HG02759 (cell line): ENCODE measurements around the gene SFXN1.
"Not testable (repeated sequence)": the region's sequence is repeated elsewhere in the genome, so short reads cannot be mapped to it uniquely, and the experiment has no call there.

ENCODE experiments used
- ATAC-seq: cut with Tn5 transposase; IDR thresholded peaks from one replicate; pipeline ENCODE4 v1.9.1; 2021; ENCODE audit warnings: mild to moderate bottlenecking, moderate library complexity; ENCODE audit not compliant: unreplicated experiment

The SFXN1 gene

DNA sequence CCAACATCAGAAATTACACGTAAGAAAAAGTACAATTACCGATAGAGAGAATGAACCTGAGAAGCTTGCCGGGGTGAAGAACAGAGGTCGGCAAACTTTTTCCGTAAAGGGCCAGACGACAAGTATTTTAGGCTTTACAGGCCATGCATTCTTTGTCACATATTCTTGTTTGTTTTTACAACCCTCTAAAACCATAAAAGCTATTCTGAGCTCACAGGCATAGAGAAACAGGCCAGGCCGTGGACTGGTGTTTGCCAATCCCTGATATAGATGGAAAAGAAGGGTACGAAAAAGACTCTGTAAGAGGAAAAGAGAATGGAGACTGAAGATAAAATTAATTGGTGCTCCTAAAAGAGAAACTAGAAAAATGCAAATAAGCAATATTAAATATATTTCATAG is 15.4 kb downstream of the SFXN1 start:
- ATAC-seq: no peak

DNA sequence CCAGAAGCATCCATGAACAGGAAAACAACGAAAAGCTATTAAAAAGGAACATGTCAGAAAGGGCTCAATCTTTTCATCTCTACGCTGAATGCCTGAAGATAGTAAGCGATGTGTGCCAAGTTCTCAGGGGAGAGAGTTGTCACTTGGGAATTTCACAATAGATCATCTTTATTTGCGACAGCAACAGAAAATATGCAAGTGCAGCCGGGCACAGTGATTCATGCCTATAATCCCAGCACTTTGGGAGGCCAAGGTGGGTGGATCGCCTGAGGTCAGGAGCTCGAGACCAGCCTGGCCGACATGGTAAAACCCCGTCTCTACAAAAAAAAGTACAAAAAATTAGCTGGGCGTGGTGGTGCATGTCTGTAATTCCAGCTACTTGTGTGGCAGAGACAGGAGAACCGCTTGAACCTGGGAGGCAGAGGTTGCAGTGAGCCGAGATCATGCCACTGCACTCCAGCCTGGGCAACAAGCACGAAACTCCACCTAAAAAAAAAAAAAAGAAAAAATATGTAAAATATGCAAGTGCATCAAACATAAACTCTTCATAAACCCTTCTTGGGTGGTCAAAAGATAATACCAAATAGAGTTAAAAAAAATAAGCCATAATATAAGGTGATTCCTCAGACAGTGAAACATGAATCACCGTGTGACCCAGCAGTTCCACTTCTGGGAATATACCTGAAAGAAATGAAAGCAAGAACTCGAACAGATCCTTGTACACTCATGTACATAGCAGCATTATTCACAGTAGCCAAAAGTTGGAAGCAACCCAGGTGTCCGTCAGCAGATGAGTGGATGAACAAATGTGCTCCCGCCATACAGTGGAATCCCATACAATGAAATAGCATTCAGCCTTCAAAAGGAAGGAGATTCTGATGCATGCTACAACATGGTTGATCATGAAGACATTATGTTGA is 16.2 kb downstream of the SFXN1 start:
- ATAC-seq: no peak

DNA sequence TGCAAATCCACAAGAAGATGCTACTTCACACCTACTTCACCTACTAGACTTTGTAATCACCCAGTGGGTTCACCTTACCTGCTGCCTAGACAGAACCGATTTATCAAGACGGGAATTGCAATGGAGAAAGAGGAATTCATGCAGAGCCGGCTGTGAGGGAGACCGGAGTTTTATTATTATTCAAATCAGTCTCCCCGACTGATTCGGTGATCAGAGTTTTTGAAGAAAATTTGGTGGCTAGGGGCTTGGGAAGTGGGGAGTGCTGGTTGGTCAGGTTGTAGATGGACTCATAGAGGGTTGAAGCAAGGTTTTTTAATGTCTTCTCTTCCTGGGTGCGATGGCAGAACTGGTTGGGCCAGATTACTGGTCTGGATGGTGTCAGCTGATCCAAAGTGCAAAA is 23.4 kb downstream of the SFXN1 start:
- no peak for ATAC-seq

DNA sequence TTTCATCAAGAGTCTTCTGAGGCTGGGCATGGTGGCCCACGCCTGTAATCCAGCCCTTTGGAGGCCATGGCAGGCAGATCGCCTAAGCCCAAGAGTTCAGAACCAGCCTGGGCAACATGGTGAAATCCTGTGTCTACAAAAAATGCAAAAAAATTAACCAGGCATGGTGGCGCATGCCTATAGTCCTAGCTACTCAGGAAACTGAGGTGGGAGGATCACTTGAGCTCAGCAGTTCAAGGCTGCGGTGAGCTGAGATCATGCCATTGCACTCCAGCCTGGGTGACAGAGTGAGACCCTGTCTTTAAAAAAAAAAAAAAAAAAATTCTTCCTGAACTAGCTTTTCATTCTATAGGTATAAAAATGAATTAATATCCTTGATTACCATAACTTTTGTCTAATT is 29.3 kb downstream of the SFXN1 start:
- ATAC-seq: not testable (repeated sequence)

DNA sequence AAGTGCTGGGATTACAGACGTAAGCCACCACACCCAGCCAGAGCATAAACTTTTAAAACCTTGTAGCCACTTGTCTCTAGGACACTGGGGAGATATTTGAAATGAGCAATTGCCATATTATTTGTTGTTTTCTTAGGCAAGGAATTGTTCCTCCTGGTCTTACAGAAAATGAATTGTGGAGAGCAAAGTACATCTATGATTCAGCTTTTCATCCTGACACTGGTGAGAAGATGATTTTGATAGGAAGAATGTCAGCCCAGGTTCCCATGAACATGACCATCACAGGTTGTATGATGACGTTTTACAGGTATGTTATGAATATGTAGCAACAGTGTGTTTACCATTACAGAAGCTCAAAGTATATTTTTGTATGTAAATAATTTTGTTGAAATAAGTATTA is 30.5 kb downstream of the SFXN1 start:
- ATAC-seq: no peak

DNA sequence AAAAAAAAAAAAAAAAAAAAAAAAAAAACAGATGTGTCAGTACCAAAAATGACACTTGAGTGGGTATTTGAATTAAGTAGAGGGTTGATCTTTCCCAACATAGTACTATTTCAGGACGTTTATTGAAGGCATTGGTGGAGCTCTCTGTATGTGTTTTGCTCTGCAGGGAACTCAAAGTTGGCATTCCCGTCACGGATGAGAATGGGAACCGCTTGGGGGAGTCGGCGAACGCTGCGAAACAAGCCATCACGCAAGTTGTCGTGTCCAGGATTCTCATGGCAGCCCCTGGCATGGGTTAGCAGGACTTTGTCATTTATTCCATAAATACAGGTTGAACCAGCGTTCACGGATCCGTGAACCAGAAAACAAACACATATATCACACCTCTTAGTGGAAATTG is 34.9 kb downstream of the SFXN1 start:
- no peak for ATAC-seq

DNA sequence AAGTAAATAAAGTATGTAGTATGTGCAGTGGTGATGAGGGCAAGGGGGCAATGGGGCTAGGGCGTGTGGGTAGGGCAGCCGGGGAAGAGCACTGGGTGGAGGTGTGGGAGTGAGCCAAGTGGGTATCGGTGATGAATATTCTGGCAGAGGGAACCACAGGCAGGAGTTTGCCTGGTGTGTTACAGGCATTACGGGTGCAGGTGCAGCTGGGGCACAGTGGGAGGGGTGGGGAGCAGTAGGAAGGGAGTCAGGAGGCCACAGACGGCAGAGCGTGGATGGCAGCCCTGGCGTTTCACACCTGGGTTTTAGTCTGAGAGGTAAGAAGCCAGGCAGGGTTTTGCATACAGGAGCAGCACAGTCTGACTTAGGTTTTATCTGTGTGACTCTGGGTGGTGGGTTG is 35.4 kb downstream of the SFXN1 start:
- ATAC-seq: no peak

DNA sequence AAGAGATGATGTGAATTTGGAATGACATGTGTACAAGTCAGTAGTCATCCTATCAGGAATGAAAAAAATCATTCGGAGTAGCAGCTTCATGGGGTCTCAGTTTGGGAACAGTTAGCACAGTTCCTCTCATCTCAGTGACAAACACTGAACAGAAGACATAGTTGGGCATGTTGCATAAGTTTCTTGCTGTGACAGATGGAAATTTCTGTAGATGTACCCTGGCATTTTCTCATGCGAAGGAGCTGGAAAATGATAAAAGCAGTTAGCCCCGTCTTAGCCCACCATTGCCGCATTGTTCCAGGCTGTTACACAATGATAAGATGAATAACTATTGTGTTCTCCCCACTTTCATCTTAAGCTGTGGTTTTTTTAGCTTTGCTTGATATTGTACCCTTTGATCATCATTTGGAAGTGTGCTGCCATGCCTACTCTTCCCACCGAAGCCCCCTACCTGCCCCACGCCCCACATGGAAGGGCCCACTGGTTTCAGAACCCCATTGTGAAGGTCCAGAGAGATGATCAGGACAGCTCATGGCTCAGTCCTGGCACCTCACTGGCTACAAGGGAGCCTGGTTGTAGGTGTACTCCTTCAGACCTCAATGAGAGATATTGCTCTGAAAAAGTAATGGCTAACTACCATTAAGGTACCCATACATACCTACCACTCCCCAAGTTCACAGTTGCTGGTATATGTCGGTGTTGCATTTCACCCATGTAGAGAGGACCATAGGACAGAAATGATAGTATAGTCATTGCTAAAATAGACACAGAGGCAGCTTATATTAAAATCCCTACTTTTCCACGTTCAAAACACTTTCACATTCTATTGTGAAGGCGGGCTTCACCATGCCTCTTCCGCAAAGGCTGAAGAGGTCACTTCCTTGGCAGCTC is 38.8 kb downstream of the SFXN1 start:
- no peak for ATAC-seq

DNA sequence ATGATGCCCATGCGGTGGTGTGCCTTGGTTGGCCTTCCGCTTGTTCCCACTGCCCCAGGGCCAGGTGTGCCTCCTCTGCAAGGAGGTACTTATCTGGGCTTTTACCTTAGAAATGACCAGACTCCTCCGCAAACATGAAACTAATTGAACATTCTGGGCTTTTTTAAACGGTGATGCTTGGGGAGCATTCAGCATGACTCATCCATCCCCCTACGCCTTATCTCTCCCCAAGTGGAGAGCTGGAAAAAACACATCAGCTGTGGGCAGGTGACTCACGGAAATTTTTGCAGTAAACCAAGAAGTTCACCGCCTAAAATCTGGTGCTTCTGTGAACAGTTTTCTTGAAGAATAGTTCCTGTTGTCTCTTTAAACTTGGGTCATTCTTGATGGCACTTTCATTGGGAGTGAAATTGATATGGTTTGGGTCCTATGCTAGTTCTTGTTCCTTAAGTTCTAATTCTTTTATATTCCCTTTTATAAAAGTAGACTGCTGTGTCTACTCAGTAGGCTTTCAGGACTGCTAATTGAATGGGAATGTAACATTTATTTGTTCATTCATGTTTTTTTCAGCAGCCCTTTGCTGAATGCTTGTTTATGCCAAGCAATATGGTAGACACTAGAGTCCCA is 39.6 kb downstream of the SFXN1 start:
- ATAC-seq: no peak

DNA sequence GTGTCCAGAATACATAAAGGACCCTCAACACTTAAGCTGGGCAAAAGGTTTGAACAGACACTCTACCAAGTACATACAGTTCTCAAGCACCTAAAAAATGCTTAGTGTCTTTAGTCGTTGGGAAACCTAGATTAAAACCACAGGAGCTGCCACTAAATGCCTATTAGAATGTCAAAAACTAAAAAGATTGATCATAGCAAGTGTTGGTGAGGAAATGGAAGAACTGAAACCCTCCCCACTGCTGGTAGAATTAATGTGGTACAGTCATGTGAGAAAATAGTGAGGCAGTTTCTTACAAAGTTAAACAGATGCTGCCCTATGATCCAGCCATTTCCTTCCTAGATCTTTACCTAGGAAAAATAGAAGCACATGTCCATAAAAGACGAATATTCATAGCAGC is 40.6 kb downstream of the SFXN1 start:
- no peak for ATAC-seq

DNA sequence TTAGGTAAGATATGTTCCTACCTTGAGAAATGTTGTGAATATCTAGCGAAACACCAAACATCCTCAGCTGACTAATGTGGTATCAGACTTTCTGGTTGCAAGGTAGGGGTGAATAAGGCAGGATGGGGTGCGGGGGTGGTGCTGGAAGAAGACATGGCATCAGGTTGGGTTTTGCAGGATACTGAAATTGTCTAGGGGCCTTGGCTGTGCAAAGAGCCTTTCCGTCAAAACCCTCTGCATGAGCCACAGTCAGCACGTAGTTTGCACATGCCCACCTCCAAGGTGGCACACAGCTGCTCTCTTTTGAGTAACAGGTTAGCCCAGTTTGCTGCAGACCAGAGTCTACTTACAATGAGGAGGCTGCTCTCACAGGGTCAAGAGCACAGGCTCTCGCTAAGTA is 42.0 kb downstream of the SFXN1 start:
- no peak for ATAC-seq

DNA sequence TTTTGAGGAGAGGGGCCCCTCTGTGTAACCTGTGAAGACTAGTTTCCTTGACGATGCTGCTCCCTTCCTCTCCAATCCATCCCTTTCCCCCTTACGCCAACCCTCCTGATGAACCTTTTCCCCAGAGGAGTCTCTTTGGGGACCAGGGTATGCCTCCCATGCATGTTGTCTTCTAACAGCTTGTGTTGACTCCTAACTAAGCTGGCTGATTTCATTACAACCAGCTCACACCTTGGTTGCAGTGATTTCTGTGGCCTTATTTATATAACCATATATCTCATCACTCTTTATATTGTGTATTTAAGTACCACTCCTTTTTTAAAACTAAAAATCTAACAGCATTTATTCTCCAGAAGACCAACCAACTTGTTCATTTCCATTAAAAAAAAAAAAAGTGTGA is 42.5 kb downstream of the SFXN1 start:
- no peak for ATAC-seq

DNA sequence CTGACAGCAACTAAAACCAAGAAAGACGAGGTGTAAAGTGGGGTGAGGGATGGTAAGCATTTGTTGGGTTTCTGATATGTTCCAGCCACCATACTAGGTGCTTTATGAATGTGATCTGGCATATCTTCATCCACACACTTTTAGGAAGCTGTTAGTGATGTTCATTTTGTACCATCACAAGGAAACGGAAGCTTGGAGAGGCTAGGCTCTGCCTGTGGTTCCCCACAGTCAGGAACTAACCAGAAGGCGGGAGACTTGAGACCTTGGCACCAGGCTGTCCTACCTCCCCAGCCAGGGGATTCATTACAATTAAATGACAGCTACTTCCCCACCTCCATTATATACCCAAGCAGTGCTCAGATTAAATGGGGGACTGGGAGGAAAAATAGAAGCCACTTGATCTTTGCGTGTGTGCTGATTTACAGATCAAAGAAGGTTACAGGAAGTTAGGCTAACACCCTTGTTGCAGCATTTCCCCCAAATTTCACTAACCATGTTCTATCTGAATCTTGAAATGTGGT is 43.0 kb downstream of the SFXN1 start:
- ATAC-seq: no peak

DNA sequence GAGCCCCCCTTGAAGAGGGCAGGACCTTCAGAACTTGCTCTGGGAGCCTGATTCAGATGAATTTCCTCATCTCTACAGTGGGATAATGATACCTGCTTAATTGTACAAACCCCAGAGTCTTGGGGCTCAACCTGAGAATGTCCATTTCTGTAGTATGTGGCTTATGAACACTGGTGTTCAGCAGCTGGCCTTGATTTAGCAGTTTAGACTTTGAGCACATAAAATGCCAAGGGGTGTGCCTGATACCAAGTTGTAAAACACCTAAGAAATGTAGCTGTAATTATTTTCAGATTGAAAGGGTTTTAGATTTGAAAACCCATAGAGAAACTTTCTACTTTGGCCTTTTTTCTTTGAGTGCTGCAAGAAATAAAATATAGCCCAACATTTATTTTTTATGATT is 44.9 kb downstream of the SFXN1 start:
- no peak for ATAC-seq

DNA sequence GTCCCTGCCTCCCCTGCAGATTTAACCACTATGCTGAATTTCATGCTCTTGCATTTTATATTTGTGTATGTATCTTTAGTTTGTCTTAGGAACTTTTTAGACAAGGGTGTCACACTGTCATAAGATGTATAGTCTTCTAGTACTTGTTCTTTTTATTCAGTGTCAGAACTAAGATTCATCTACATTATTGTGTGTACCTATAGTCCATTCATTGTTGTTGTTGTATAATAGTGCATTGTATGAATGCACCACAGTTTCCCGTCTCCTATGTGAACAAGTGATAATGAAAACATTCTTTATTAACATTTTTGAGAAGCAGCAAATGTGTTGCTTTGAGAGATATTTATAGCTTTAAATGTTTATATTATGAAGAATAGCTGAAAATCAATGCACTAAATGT is 45.9 kb downstream of the SFXN1 start:
- ATAC-seq: no peak

DNA sequence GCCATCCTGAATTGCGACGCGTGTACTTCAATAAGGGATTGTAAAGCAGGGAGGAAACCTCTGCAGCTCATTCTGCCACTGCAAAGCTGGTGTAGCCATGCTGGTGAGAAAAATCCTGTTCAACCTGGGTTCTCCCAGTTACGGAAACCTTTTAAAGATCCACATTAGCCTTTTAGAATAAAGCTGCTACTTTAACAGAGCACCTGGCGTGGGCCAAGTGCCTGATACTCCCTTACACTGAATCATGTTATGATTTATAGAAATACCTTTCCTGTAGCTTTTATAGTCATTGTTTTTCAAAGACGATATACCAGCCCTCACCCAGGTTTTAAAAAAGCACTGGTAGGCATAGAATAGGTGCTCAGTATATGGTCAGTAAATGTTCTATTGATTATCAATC is 48.3 kb downstream of the SFXN1 start:
- ATAC-seq: no peak

DNA sequence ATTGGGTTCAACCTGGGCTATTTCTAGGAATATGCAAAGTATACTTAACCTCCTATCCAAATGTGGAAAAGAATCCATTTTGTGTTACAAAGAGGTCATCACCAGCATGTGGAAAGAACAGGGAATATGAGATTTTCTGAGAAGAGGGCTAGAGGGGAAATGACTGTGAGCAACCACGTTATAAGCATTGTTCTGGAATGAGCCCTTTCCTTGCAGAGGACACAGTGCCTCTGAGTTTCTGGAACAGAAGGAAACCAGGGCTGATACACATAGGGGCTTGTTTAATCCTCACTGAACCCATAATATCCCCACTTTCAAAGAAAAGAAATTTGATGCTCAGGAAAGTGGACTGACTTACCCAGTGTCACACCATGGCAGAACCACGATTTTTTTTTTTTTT is 53.0 kb downstream of the SFXN1 start:
- ATAC-seq: no peak

DNA sequence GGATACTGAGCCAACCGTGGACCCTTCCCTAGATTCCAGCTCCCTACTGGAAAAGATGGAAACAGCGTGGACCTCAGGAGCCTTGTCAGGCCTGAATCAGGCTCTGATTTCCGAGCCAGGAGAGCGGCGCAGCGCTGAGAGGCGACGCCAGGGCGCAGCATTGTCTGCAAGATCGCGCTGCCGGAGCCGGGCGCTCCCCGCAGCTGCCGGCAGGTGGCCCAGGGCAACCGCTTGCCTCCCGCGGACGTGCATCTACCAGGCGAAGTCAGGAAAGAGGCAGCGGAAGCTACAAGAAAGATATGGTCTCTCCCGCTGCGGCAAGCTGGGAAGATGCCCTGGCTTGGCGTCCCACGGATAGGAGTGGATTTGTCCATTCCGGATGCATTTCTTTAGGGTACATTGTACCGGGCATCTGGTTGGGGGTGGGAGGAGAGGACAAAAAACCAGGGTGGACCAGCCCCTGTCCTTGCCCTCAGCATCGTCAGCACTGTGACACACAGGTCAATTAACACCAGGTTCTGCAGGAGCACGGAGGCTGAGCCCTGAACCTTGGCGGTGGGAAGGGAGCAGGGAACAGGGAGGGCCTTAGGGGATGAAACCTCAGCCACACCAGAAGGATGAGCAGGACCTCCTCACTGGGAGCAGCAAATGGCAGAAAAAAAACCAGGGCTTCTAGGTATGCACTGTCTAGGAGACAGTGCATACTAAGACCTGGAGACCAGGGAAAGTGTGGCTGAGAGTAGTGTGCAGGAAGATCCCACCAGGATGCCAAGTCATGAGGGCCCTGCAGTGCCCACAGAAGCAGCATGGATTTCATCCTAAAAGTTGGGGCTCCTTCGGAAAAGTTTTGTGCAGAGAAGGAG is 55.9 kb downstream of the SFXN1 start:
- ATAC-seq: peak; percentile 98

DNA sequence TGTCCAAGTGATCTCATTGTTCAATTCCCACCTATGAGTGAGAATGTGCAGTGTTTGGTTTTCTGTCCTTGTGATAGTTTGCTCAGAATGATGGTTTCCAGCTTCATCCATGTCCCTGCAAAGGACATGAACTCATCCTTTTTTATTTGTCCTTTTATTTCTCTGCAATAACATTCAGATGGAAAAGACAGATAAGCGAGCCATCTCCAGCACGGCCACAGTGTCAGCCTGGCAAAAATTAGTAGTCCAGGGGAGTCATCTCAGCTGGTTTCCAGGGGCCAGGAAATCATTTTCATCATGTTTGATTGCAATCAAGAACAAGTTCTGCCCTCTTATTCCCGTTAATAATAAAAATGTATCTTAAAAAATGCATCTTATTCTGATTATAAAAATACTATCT is 57.0 kb downstream of the SFXN1 start:
- not testable (repeated sequence) for ATAC-seq

DNA sequence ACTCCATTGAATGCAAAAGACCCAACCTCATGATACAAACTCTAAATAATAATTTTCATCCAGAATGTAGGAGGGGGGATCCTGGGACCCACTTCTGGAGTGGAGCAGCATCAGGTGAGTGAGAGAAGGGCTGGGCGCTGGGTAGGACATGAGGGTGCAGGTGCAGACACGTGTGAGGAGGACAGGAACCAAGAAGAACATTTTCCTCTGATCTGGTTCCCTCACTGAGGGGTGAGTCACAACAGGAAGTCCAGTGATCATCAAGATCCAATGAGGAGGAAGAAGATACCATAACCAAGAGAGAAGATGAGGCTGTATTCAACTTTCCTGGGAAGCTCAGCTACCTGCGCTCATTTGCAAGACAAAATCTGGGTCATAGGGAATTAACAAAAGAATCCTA is 57.4 kb downstream of the SFXN1 start:
- ATAC-seq: no peak
